Heart left ventricle (tissue), 13 donors: ENCODE data around the gene BHLHA9.

Experiments used
- POLR2A ChIP-seq, 2 donors: fragments of 450-650 bp; IDR thresholded peaks; one replicate each; pipeline ENCODE4 v1.6.1; 2017; ENCODE audit warnings: antibody characterized with exemption in 2 of 2, mild to moderate bottlenecking in 2 of 2, moderate library complexity in 2 of 2
- TF ChIP-seq, protein P1 (sequence below), 12 donors: fragments of 200-600 bp; sonication (generic) in 4 of 12; IDR thresholded peaks; one replicate each; pipeline versions ENCODE4 v1.5.0 to v1.8.0; 2018 to 2022; ENCODE audit warnings: antibody characterized with exemption in 12 of 12, mild to moderate bottlenecking in 5 of 12
- donor health status: ischemic (EF 13 %, LVEDD 7.1; RV severe dilation, severe dysfunction).
- donor health status: DM: no; HTN: yes; CAD: no.
- donor health status: DM: no; HTN: no; CAD: no.
- donor health status: ischemic (EF 25% LVEDD 6.9; RV normal size, moderate dysfunction).
- donor health status: ischemic (EF 25% LVEDD 5.7; RV mildly dilated, moderate dysfunction).
- donor health status: ischemic (EF 35%, LVEDD 5.7; RV mildly dilated, moderate dysfunction).
- donor health status: nonischemic (EF 11% LVEDD 7.7; RV severe dilation, severe dysfunction).
- donor health status: DM: yes; HTN: yes; CAD: no.
- donor health status: PGD.
- donor health status: ischemic (EF 29% LVEDD 5.4; RV normal size, mild dysfunction).
- donor health status: nonischemic (EF 23%, LVEDD 6.1; RV moderate dilation, normal function).

DNA sequence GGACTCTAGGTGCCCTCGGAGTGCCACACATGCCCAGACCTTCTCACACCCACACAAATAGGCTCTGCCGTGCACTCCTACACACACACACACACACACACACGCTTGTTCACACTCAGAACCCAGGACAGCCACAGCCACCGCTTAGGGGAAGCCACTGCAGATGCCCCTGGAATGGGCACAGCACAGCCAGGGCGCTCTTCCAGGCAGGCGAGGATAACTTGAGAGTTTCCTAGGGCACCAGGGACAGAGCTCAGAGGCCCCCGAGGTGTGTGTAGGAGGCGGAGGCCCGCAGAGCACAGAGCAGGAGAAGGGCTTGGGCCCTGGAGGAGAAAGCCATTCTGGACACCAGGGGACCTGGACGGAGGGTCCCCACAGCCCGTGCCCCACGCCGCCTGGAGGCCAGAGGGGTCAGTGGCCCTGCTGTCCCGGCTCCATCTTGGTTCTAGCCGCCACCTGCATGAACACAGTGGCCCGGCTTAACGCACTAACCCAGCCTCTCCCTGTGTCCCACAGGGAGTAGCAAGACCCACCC lies 30.2 kb downstream of the BHLHA9 start:
- TF ChIP-seq, protein P1, sequence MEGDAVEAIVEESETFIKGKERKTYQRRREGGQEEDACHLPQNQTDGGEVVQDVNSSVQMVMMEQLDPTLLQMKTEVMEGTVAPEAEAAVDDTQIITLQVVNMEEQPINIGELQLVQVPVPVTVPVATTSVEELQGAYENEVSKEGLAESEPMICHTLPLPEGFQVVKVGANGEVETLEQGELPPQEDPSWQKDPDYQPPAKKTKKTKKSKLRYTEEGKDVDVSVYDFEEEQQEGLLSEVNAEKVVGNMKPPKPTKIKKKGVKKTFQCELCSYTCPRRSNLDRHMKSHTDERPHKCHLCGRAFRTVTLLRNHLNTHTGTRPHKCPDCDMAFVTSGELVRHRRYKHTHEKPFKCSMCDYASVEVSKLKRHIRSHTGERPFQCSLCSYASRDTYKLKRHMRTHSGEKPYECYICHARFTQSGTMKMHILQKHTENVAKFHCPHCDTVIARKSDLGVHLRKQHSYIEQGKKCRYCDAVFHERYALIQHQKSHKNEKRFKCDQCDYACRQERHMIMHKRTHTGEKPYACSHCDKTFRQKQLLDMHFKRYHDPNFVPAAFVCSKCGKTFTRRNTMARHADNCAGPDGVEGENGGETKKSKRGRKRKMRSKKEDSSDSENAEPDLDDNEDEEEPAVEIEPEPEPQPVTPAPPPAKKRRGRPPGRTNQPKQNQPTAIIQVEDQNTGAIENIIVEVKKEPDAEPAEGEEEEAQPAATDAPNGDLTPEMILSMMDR (IDR thresholded peaks at IDR 0.05): no peak
- TF ChIP-seq POLR2A (IDR thresholded peaks at IDR 0.05): no peak
